Body of pancreas (tissue), 4 donors: ENCODE results near the gene PLCXD3. TPM values are rescaled to one million over a fixed set of nuclear protein-coding genes. Genes with fewer than 3 reads are reported as not detected.

Source experiments
- ATAC-seq: fragments of 150-250 bp; one replicate; pipeline ENCODE4 v1.9.1; 2016
- DNase-seq, 4 donors: peaks; one replicate each; pipeline ENCODE4 v3.0.0-alpha.2; 2019
- H3K27ac ChIP-seq, 4 donors: fragments of 200-600 bp; sonication (generic); 1 replicate in 3 of 4; 2 replicates in 1 of 4; pipeline versions ENCODE4 v1.5.1 to v1.6.1; 2016 to 2019; ENCODE audit warnings: mild to moderate bottlenecking in 1 of 4, mixed read lengths in 1 of 4, moderate library complexity in 1 of 4
- H3K27me3 ChIP-seq, 2 donors: fragments of 200-600 bp; sonication (generic); one replicate each; pipeline ENCODE4 v1.6.0; 2016; ENCODE audit warnings: mild to moderate bottlenecking in 1 of 2
- H3K36me3 ChIP-seq, 2 donors: fragments of 200-600 bp; sonication (generic); replicated peaks in 1 of 2; 2 replicates each; pipeline ENCODE4 v1.5.1; 2016; ENCODE audit warnings: low read depth in 2 of 2; ENCODE audit not compliant: insufficient read depth in 1 of 2
- H3K4me1 ChIP-seq: fragments of 200-600 bp; sonication (generic); one replicate; pipeline ENCODE4 v1.6.0; 2016
- H3K4me3 ChIP-seq, 2 donors: fragments of 200-600 bp; sonication (generic); 1 replicate in 1 of 2; 2 replicates in 1 of 2; pipeline ENCODE4 v1.5.1; 2016 to 2019
- H3K9me3 ChIP-seq, 3 donors: fragments of 200-600 bp; sonication (generic); 1 replicate in 2 of 3; 2 replicates in 1 of 3; pipeline ENCODE4 v1.5.1; 2016
- POLR2A ChIP-seq, 3 donors: fragments of 450-650 bp; IDR thresholded peaks; one replicate each; pipeline ENCODE4 v1.6.1; 2016; ENCODE audit warnings: antibody characterized with exemption in 3 of 3, mild to moderate bottlenecking in 2 of 3
- WGBS, 2 donors: methylation state at CpG; one replicate each; pipeline ENCODE4 v1.1.5; 2017; 5-methylcytosine and 5-hydroxymethylcytosine counted together
- intact Hi-C: fragments of 100-400 bp; cut with DNase I; formaldehyde crosslinking; loops from one replicate; pipeline ENCODE4 v1.15.1; 2023
- total RNA-seq, 2 donors: library from RNA; depleted of rRNA; stranded (reverse); fragments of >200 nt; gene quantifications; one replicate each; pipeline ENCODE4 v1.1.0, GENCODE V29; 2016
- TF ChIP-seq, protein P1 (sequence below), 7 experiments: fragments of 450-650 bp in 4 of 7; fragments of 200-600 bp in 3 of 7; sonication (generic) in 3 of 7; IDR thresholded peaks; one replicate each; pipeline ENCODE4 v1.5.1; 2016 to 2019; ENCODE audit warnings: antibody characterized with exemption in 7 of 7

Gene PLCXD3
- total RNA-seq, 2 donors from 2014 or later, result 1.6 to 3.9 TPM

DNA sequence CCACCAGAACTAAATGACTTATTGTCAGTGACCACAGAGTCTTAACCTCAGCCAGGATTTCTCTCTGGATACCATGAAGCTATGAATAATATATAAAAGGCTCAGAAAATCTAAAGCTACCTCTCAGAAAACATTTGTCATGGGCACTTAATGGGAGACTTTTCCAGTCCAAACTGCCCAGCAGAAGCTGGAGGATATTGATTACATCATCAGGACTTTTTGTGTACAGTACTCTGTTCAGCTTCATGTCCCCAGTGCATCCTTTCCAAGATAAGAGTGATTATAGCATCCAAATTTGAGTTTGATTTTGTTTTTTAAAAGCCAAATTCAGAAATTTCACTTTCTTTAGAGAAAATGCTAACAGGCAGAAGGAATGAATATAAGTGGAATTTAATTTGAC is 173.2 kb downstream of the PLCXD3 start:
- H3K4me1 ChIP-seq, result no peaks in the 10 kb centered on the region
- H3K27me3 ChIP-seq, result no peaks in the 10 kb centered on the region
- no peak overlapping the region for H3K4me3 ChIP-seq
- no peaks in the 10 kb centered on the region for H3K36me3 ChIP-seq
- no peak overlapping the region for H3K27ac ChIP-seq
- intact Hi-C loops, result no loop called here
- ATAC-seq, result no peak
- TF ChIP-seq, protein P1, sequence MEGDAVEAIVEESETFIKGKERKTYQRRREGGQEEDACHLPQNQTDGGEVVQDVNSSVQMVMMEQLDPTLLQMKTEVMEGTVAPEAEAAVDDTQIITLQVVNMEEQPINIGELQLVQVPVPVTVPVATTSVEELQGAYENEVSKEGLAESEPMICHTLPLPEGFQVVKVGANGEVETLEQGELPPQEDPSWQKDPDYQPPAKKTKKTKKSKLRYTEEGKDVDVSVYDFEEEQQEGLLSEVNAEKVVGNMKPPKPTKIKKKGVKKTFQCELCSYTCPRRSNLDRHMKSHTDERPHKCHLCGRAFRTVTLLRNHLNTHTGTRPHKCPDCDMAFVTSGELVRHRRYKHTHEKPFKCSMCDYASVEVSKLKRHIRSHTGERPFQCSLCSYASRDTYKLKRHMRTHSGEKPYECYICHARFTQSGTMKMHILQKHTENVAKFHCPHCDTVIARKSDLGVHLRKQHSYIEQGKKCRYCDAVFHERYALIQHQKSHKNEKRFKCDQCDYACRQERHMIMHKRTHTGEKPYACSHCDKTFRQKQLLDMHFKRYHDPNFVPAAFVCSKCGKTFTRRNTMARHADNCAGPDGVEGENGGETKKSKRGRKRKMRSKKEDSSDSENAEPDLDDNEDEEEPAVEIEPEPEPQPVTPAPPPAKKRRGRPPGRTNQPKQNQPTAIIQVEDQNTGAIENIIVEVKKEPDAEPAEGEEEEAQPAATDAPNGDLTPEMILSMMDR (IDR thresholded peaks at IDR 0.05), result no peak
- TF ChIP-seq POLR2A (IDR thresholded peaks at IDR 0.05), result no peak
- H3K9me3 ChIP-seq, result no peaks in the 10 kb centered on the region
- no peak for DNase-seq

DNA sequence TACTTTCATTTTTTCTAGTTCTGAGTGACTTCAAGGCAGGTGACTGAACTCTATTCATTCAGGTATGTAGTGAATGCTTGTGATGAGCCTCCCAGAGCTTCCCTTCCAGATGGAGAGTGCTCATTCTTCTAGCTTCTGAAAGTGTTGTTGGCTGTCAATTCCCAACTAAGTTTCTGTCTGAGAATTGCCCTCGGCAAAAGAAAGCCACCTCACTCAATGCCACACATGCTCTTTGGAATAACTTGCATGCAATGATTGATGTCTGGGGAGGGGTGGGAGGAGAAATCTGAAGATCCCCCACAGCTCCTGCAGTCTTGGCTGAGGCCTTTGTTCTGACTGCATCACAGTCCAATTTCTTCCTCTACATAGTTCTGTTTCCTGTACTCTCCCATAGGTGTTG is 173.9 kb downstream of the PLCXD3 start:
- 50 to 67% methylated on average over 1 of the region's 1 CpG for WGBS, 2 donors

DNA sequence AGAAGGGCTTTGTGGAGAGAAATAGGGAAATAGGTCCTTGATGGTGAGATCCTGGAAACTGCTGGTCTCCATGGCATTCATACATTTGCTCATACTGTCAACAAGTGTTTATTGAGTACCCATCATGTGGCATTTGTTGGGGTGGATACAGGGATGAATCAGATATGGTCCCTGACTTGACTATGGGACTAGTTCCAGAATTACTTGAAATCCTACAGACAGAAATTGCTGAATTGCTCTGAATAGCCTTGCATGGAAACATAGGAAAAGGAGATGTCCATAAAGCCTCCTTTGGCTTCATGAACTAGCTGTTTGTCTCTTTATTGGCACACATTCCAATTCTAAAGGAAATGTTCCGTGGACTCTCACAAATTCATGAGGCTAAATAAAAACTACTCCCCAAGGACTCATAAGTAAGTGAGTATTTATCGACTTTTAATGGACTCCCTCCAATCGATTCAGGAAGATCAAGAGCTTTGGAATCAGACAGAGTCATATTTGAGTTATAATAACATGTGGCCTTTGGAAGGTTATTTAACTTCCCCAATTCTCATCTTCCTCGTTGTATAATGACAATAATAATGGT is 174.7 kb downstream of the PLCXD3 start:
- TF ChIP-seq, protein P1 (IDR thresholded peaks at IDR 0.05), result no peak
- TF ChIP-seq POLR2A (IDR thresholded peaks at IDR 0.05), result no peak
- DNase-seq (no peak), ATAC-seq (no peak)
- Histone ChIP-seq H3K27ac (no peak overlapping the region), H3K4me3 (no peak overlapping the region), H3K36me3 (no peaks in the 10 kb centered on the region), H3K9me3 (no peaks in the 10 kb centered on the region), H3K27me3 (no peaks in the 10 kb centered on the region), H3K4me1 (no peaks in the 10 kb centered on the region)
- intact Hi-C loops, result no loop called here
- 61 to 67% methylated on average over 4 of the region's 4 CpGs for WGBS, 2 donors

More for the DNA sequence above, 173.9 kb downstream of the PLCXD3 start:
- intact Hi-C loops, result no loop called here
- Histone ChIP-seq H3K9me3 (no peaks in the 10 kb centered on the region), H3K4me3 (no peak overlapping the region), H3K4me1 (no peaks in the 10 kb centered on the region), H3K27me3 (no peaks in the 10 kb centered on the region), H3K27ac (no peak overlapping the region), H3K36me3 (no peaks in the 10 kb centered on the region)
- no peak for ATAC-seq
- TF ChIP-seq, protein P1 (IDR thresholded peaks at IDR 0.05), result no peak
- no peak for TF ChIP-seq POLR2A (IDR thresholded peaks at IDR 0.05)
- DNase-seq, result no peak

DNA sequence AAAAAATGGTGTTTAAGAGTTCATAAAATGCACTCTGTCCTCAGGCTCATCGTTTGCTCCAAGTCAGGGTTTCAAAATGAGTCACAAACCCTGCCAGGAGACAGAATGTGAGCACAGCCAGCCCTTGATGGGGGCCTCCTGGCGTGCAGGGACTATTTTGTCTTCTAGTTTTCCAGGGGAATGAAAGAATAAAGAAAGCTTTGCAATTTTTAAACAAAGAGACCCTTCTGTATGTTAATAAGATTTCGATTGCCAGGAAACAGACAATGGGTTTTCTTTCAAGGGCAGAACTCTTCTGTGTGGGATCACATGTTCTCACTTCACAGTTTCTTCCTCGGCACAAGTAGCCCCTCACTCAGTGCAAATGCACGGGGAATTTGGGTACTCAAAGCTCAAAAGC is 175.6 kb downstream of the PLCXD3 start:
- H3K36me3 ChIP-seq, result no peaks in the 10 kb centered on the region
- ATAC-seq (no peak), DNase-seq (no peak)
- no peaks in the 10 kb centered on the region for H3K9me3 ChIP-seq
- no peaks in the 10 kb centered on the region for H3K27me3 ChIP-seq
- TF ChIP-seq, protein P1 (IDR thresholded peaks at IDR 0.05), result no peak
- TF ChIP-seq POLR2A (IDR thresholded peaks at IDR 0.05), result no peak
- no peaks in the 10 kb centered on the region for H3K4me1 ChIP-seq
- H3K4me3 ChIP-seq, result no peak overlapping the region
- intact Hi-C loops, result no loop called here
- WGBS, 2 donors, result 29 to 40% methylated on average over 5 of the region's 5 CpGs
- no peak overlapping the region for H3K27ac ChIP-seq

DNA sequence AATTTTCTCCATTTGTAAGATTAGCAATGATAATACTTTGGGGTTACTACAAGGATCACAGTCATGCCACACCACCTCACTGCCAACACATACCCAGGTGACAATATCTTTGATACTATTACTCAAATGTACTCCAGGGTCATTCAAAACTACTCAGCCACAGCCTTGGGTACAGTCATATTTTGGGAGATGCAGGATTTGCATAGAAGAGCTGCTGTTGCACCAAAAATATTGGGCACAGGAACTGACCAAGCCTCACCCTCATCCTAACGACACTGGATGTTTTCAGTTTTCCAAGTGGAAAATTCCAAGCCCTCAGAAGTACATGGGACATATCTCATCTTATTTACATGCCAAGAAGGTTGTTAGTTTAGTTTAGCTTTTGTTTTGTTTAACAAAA is 176.2 kb downstream of the PLCXD3 start:
- Histone ChIP-seq H3K9me3 (no peaks in the 10 kb centered on the region), H3K4me3 (no peak overlapping the region), H3K4me1 (no peaks in the 10 kb centered on the region), H3K27ac (no peak overlapping the region), H3K36me3 (no peaks in the 10 kb centered on the region), H3K27me3 (no peaks in the 10 kb centered on the region)
- DNase-seq (no peak), ATAC-seq (no peak)
- intact Hi-C loops, result no loop called here
- 41 to 63% methylated on average over 1 of the region's 1 CpG for WGBS, 2 donors
- TF ChIP-seq, protein P1 (IDR thresholded peaks at IDR 0.05), result no peak
- no peak for TF ChIP-seq POLR2A (IDR thresholded peaks at IDR 0.05)
